GM19438 (cell line): Measurements from ENCODE around the gene UBE3B.

Experiments used
- ATAC-seq: cut with Tn5 transposase; IDR thresholded peaks from one replicate; pipeline ENCODE4 v1.9.1; 2021; ENCODE audit warnings: low read depth; ENCODE audit not compliant: unreplicated experiment

The UBE3B gene

DNA sequence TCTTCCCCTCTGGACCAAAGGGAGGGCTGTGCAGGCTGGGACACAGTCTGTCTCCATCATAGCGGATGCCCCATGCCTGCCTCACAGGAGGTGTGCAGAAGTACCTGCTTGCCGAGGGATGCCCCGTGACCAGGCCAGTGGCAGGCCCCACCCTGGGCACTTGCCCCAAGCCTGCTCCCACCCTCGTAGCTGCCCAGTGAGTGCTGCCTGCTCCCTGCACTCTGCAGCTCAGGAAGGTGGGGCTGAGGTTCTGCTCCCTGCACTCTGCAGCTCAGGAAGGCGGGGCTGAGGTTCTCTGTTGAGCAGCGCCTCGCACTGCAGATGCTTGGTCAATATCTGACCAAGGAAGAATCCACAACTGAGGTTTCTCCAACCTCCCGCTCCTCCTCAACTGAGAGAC lies 89.0 kb downstream of the UBE3B start:
- ATAC-seq, result no peak

DNA sequence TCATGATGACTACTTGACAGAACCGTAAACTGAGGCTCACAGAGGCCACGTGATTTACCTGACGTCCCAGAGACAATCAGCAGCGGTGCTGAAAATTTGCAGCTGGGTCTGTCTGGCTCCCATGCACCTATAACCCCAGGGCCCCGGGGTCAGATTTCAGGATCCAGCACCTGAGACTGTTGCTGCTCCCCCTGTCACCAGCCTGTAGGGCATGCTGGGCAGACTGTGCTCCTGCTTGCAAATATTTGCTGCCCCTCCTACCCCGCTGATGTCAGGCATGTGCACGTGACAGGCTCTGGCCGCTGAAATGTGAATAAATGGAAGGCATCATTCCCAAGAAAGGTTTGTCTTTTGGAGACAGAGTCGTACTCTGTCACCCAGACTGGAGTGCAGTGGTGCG lies 89.9 kb downstream of the UBE3B start:
- no peak for ATAC-seq

DNA sequence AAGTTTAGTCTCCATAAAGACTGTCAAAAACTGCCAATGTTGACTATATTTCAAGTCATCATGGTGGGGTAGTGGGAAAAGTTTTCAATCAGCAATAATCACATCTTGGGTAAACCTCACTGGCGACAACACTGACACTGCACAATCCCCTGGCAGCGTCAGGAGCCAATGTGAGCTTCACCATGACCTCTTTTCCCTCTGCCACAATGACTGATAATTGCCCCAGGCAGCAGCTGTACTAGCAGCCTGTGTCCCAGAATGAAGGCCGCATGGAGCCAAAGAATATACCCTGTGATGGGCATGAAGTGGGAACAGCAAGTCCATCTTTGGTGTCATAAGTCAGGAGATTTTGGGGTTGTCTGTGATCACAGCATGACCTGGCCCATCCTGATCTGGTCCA lies 90.5 kb downstream of the UBE3B start:
- no peak for ATAC-seq

DNA sequence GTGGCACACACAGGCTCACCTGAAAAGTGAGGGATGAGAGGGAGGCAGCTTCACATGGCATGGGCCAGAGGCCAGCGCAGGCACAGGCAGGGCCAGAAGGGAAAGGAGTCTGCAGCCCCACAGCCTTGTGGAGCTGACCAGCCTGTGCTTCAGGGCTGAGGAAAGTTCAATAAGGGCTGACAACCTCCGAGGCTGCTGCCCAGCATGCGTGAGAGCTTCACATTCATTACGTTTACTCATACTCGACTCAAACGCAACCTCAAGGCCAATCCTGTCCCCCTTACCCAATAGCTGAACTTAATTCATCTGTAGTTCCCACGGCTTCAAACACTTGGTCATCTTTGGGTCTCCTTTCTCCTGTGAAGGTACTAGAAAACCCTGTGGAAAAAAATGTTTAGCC lies 91.1 kb downstream of the UBE3B start:
- ATAC-seq, result no peak

DNA sequence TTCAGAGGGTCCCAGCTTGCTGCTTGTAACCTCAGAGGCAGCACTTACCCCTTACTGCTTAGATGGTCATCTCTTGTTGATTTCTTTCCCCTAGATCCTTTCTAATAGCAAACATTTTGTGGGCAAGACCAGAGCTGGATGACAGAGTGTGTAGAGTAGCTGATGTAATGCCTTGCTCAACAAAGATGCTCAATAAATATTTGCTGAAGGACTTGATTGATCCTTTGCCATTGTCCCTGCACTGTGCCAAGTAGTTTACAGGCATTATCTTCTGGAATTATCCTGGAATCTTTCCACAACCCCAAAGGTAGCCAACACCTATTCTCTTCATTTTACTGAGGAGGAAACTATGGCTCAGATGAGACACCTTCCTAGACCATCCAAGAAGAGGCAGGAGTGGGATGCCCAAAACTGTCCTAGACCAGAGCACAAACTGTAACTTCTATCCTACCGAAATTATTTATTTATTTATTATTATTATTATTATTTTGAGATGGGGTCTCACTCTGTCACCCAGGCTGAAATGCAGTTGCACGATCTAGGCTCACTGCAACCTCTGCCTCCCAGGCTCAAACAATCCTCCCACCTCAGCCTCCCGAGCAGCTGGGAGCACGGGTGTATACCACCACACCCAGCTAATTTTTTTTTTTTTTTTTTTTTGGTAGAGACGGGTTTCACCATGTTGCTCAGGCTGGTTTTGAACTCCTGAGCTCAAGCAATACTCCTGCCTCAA lies 94.5 kb downstream of the UBE3B start:
- ATAC-seq, result no peak

DNA sequence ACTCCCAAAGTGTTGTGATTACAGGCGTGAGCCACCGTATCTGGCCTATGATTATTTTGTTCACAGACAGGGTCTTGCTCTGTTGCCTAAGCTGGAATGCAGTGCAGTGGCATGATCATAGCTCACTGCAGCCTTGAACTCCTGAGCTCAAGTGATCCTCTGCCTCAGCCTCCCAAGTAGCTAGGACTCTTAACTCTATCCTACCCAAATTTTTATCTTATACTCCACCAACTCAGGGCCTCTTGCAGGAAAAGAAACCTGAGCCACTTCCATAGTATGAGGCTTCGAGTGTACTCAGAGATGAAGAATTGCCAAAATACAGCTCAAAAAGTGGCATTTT lies 95.0 kb downstream of the UBE3B start:
- no peak for ATAC-seq

DNA sequence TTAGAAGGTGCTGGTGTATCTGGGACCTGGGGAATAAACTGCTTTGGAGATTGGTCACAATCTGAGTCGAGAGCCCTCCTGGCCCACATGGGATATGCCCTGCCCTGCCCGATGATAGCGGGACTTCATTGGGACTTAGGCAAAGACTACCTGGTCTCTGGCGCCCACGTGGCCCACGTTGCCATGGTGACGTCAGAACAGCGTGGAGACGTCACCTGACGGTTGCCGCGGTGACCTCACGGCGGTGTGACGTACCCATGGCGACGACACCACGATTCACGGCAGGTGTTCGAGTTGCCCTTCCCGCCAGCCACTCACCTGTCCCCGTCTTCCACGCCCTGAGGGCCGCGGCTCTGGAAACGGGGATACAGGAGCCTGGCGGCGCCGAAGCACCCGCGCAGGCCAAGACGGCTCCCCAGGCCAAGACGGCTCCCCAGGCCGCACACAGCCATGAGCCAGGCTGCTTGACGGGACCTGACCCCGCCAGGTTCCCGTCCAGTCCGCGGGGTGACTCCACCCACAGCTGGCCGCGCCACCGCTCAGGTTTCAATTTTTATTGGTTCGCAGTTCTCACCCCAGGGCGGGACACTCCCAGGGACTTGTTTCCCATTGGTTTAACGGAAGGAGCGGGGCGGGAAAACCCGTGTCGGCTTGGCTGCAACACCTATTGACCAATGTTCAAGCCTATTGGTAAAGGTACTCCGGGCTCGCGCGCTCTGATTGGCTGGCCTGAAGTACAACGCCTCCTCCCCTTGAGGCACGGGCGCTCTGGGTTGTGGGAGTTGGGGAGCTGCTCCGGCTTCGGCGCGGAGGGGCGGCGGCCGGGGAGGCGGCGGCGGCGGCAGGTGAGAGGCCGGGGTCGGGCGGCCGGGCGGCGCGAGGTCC lies 95.8 kb downstream of the UBE3B start, which contains the start of the genes MMAB and MVK:
Gene MMAB (minus strand): TSS at position 476 of the 885 bp plus-strand sequence. CDS start 24 bp downstream, at position 452.
Gene MVK (plus strand): TSS at position 766 of the 885 bp plus-strand sequence. CDS start 1,029 bp downstream, outside the sequence.
- ATAC-seq, result peak; percentile 94

DNA sequence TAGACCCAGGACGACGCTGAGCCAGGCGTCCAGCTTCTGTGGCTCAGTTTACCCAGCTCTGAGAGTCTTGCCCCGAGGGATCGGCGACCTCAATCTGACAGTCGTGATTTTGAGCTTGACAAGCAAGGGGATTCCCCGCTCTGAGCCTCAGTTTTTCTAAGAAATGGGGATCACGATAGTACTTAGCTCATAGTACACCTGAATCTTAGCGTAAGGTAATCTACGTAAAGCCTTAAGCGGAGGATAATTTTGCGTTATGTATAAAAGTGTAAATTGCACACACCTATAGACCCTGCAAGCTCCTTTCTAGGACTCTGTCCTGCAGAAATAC lies 96.4 kb downstream of the UBE3B start:
- ATAC-seq, result no peak

DNA sequence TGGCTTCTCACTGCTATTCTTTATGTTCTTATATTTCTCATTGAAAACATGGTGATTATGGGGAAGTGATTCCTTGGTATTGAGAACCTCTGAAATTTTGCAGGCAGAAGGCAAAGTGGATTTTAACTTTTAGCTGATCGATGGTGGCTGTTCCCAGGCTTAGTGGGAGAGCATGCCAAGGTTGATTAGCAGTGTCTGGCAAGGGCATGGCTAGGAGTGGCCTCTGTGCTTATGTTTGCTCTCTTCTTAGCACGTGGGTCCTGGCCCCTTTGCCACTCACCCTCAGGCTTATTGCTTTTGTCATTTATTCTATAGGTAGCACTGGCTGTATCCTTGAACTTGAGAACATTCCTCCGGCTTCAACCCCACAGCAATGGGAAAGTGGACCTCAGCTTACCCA lies 98.2 kb downstream of the UBE3B start:
- no peak for ATAC-seq

DNA sequence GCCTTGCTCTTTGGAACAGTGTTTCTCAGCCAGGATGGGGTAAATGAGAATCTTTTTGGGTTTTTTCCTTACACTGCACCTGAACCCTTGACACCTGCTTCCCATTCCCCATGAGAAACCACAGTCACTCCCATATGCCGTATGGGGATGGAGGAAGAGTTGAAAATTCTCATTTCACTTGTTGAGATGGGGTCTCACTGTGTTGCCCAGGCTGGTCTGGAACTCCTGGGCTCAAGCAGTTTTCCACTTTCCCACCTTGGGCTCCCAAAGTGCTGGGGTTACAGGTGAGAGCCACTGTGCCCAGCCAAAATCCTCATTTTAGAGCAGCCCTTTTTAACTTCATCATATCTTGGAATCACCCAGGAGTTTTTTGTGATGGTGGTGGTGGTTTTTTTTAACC lies 99.9 kb downstream of the UBE3B start:
- ATAC-seq, result no peak

DNA sequence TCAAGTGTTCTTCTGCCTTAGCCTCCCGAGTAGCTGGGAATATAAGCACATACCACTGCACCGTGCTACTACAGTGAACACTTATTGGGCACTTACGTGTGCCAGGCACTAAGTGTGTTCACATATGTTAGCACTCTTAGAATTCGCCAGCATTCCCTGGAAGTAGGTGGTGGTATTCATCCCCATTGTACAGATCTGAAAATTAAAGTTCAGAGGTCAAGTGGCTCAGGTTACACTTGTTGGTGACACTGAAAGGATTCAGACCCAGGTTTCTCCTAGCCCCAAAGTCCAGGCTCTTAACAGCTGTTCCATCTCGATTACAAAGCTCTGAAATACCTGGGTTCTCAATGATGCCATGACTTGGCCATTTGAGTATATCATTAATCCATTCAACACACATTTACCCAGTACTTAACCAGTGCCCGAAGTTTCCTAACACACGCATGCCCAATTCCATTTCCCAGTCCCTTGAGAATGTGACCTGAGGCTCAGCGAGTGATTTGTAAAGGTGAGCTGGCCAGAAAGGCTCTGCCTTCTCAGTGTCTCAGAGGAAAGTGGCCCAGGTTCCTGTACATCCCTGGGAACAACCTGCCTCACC lies 101.0 kb downstream of the UBE3B start:
- ATAC-seq, result no peak

DNA sequence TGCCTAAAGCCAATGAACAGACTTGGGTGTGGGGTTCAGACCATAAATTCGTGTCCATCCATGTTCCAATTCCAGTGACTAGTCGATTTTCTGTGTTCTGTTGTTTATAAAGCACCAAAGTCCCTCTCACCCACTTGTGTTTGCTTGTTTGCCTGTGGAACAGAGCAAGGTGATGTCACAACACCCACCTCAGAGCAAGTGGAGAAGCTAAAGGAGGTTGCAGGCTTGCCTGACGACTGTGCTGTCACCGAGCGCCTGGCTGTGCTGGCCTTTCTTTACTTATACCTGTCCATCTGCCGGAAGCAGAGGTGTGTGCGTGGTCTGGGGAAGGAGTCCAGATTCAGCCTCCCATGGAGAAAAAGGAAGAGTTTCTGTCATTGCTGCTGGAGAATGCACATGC lies 102.2 kb downstream of the UBE3B start:
- no peak for ATAC-seq

DNA sequence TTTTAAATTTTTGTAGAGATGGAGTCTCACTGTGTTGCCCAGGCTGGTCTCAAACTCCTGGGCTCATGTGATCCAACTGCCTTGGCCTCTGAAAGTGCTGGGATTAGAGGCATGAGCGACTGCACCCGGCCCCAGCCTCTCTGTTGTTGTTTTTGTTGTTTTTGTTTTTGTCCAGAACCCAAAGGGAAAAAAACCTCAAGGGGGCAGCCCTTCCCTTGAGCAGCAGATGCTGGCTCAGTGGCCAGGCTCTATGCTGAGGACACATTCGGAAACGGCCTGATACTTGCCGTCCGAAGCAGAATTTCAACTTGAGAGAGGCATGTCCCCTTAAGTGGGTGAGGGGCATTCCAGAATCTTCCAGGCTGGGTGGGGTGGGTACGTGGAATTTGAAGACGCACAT lies 102.8 kb downstream of the UBE3B start:
- ATAC-seq, result no peak

DNA sequence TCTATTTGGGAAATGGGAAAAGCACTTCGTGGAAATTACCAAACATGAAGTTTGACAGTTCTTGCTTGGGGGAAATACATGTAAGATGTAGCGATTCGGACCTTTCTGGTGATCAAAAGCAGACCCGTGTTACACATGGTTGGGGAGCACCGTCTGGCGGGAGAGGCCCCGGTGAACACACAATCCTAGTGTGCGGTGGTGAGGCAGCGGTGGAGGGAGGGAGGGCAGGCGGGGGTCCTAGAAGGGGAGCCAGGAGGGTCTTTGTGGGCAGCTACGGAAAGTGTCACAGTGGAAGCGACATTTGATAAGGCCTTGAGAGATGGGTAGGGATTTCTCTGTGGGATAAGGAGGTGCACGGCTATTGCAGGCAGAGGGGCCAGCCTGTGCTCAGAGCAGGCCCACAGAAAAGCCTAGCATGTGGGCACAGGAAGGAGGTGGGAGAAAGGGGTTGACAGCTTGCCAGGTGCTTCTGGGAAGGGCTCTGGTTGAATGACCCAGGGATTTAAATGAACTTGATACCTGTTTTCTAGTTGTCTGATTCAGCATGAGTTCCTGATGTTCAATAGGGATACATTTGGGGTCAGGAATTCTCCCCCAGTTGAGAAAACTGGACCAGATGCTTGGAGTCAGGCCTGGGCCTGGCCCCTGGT lies 103.4 kb downstream of the UBE3B start:
- ATAC-seq, result no peak

DNA sequence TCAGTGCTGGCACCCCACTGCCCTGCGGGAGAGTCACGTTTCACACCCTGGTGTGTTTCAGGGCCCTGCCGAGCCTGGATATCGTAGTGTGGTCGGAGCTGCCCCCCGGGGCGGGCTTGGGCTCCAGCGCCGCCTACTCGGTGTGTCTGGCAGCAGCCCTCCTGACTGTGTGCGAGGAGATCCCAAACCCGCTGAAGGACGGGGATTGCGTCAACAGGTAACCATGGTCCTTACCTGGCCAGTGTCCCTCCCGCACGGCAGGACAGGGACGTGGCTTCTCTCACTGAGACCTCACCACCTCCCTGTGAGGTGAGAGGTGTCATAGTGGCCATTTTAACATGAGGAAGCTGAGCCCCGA lies 103.9 kb downstream of the UBE3B start:
- ATAC-seq, result no peak

DNA sequence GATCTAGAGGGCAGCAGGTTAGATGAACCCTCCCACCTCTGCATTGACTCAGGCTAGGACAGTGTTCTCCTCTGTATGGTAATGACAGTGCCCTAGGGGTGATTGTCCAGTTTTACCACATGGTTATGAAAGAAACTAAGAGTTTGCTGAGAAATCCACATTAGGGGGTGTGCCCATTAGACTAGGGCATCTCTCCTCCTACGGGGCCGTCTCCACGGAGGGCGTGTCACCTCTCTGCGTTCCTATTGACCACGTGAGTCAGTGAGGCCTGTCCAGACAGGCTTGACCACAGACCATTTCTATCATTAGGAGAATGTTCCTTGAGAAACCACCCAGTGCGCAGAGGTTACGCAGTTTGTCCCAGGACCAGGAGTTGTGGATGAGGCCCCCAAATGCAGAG lies 104.4 kb downstream of the UBE3B start:
- ATAC-seq, result no peak

DNA sequence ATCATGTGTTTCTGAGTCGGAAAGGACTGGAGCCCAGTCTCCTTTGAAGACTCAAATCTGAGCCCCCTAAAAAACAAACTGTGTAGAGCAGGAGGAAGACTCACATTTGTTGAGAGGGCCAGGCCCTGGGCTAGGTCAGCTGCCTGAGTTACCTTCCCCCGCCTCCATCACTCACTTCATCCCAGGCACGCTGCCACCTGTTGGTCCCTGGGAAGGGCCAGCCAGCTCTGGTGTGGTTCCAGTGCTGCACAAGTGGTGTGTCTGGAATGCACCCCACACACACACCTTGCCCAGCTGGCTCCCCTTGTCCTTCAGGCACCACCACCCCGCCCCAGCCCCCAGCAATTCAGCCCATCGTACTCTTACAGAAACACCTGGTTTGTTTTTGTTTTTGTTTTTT lies 105.2 kb downstream of the UBE3B start:
- ATAC-seq, result no peak

DNA sequence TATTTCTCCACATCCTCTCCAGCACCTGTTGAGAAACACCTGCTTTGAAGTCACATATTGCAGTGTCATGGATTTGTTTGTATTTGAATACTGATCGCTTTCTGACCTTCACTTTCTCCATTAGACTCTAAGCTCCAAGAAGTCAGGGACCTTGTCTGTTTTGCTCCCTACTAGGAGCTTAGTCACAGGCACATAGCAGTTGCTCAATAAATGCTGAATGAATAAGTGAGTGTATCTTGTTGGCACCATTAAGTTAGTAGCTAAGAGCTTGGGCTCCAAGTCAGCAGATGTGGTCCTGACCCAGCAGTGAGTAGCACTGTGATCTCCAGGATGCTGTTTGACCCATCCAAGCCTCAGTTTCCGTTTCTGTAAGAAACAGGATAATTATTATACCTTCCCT lies 106.3 kb downstream of the UBE3B start:
- no peak for ATAC-seq
